ENCODE results near the gene FAM110A.
A peak's percentile ranks its signal among the peaks of the same experiment; 100 is the strongest.
"Not testable (repeated sequence)": the region's sequence is repeated elsewhere in the genome, so short reads cannot be mapped to it uniquely, and the experiment has no call there.

FAM110A gene

DNA sequence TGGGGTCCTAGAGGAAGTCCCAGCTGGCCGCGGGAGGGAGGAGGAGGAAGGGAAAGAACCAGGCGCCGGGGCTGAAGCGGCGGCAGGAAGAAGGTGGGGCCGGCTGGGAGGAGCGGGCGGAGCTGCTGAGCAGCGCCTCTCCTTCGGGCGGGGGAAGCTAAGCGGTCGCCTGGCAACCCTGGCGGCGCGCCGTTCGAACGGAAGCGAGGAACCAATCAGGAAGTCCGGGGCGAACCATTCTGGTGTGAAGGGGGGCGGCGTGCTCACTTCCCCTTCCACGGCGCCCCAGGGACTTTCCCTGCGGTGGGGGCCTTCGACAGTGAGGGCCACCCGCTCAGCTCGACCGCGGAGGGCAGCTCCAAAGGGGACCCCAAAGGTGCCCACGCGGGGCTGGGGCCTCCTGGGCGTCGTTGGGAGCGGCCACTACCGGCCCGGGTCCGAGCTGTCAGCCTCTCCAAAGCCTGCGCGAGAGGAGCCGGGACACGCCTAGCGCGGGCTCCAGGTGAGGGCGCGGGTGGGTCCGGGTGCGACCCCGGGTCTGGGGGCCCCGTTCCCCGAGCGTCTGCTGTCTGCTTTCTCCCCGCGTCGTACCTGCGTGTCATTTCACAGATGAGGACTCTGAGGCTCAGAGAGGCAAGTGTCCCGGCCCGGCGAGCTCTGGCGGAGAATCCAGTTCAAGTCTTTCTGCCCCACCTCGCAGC, at the start of gene FAM110A:
FAM110A (plus strand) TSS at position 266 of the 701 bp plus-strand sequence. CDS start 11,090 bp downstream, outside the sequence.
- DNase-seq, result peak; percentile 97

GRCh38 chr20:787825-788224, 45.7 kb upstream of the FAM110A start:
- DNase-seq, result no peak

- no peak for DNase-seq
Measured at GRCh38 chr20:791056-791455, 42.5 kb upstream of the FAM110A start.

- DNase-seq, result no peak
Measured at GRCh38 chr20:792248-792647, 41.3 kb upstream of the FAM110A start.

DNA sequence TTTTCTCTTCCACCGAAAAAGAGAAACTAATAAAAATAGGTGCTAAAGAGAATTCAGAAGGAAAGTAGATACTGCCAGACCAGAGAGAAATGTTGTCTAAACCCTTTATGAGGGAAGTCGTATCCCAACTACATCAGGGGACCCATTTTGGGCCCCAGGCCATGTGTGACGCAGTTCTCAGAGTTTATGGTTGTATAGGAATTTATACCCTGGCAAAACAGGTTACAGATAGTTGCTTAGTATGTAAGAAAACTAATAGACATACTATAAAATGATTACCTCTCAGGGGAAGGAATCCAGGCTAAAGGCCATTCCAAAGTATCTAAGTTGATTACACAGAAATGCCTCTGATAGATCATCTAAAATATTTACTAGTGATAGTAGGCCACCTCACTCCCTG, 36.6 kb upstream of the FAM110A start:
- DNase-seq, result no peak

DNA sequence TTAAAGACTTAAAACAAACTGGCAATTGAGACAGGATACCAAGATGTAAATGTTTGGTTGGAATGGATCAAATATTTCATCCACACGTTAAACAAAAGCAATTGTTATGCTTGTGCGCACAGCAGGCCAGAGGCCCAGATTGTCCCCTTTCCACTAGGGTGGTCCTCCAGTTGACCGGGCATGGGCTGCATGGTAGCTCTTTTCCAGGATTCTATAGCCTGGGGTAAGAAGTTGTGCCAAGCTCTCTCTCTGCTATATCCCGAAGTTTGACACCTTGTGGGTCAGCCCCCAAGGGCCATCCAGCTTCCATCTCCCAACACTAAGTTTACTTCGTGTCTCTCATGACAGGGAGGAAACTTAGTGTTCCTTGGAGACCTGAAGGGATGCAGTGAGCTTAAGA, 34.8 kb upstream of the FAM110A start:
- not testable (repeated sequence) for DNase-seq

DNA sequence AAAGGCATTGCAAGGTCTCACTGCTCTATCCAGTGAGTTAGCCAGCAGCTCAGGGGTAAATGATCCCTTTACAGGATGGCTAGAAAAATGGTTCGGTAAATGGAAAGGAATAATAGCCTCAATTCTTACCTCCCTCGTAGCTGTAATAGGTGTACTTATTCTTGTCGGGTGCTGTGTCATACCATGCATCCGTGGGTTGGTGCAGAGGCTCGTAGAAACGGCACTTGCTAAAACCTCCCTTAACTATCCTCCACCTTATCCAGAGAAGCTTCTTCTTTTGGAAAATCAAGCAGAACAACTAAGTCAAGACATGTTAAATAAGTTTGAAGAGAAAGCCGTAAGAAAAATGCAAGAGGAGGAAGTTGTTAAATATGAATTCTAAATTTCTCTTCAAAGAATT, 33.5 kb upstream of the FAM110A start:
- not testable (repeated sequence) for DNase-seq

GRCh38 chr20:801678-802077, 31.8 kb upstream of the FAM110A start:
- DNase-seq, result no peak

DNA sequence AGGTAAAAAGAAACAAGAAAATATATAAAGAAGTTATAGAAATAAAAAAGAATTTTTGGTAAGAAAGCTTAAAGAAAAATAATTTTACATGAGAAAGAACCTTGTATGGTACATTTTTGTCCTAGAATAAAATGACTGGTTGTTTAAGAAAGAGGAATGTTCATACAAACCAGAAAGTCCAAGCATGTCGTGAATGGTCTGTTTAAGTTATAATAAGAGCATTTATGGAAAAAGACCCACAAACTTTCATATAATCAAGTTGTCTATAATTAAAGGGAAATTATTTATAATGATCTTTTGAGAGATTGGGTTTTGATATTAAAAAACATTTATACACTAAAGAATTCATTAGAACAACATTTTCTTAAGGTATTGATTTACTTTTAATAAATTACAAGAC, 27.8 kb upstream of the FAM110A start:
- no peak for DNase-seq

DNA sequence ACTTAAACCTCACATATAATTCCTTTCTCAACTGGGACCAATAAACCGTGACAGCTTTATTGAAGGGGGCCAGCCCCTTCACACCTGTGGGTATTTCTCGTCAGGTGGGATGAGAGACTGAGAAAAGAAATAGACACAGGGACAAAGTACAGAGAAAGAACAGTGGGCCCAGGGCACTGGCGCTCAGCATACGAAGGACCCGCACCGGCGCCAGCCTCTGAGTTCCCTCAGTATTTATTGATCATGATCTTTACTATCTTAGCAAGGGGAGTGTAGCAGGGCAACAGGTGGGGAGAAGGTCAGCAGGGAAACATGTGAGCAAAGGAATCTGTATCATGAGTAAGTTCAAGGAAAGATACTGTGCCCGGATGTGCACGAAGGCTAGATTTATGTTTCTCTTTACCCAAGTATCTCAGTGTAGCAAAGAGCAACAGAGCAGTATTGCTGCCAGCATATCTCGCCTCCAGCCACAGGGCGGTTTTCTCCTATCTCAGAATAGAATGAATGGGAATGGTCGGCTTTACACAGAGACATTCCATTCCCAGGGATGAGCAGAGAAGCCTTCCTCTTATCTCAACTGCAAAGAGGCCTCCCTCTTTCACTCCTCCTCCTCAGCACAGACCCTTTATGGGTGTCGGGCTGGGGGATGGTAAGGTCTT, 21.6 kb upstream of the FAM110A start:
- not testable (repeated sequence) for DNase-seq

DNA sequence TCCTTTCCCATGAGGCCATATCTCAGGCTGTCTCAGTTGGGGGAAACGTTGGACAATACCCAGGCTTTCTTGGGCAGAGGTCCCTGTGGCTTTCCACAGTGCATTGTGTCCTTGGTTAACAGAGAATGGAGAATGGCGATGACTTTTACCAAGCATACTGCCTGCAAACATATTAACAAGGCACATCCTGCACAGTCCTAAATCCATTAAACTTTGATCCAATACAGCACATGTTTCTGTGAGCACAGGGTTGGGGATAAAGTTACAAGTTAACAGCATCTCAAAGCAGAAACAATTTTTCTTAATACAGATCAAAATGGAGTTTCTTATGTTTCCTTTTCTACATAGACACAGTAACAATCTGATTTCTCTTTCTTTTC, 21.1 kb upstream of the FAM110A start:
- not testable (repeated sequence) for DNase-seq

DNA sequence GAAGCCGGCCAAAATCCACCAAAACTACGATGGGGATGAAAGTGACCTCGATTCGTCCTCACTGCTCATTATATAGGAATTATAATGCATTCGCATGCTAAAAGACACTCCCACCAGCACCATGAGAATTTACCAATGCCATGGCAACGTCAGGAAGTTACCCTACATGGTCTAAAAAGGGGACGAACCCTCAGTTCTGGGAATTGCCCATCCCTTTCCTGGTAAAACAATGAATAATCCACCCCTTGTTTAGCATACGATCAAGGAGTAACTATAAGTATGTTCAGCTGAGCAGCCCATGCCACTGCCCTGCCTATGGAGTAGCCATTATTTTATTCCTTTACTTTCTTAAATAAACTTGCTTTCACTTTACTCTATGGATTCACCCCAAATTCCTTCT, 20.1 kb upstream of the FAM110A start:
- DNase-seq, result no peak

- no peak for DNase-seq
Measured at GRCh38 chr20:815226-815625, 18.3 kb upstream of the FAM110A start.

GRCh38 chr20:815914-816606, 17.5 kb upstream of the FAM110A start:
- DNase-seq, result peak; percentile 66

- no peak for DNase-seq
Measured at GRCh38 chr20:818001-818664, 15.4 kb upstream of the FAM110A start.

DNA sequence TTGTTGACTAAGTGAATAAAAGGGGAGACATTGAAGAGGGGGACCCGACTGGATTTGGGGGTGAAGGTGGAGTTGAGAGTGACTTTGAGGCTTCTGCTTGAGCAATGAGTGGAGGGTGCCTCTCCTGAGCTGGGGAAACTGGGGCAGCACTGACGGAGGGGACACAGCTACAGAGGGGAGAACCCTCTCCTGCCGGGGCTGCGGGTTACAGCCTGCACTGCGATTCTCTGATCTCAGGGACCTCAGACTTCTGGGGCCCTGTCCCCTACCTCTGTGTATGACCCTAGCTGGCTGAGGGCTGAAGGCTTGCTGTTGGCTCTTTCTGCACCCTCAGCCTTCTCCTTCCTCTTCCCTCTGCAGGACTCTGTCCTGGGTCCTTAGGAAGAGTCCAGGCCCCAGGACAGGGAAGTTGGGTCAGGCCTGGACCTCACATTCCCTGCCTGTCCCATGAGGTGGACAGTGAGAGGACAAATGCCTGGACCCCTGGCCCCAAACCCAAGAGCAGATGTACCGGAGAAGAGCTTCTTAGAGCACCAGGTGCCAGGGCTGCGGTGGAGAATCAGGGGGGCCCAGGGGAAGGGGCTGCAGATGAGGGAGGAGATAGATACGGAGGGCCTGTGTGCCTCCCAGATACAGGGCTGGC, 13.7 kb upstream of the FAM110A start:
- no peak for DNase-seq

GRCh38 chr20:820323-820953, 13.1 kb upstream of the FAM110A start:
- no peak for DNase-seq

DNA sequence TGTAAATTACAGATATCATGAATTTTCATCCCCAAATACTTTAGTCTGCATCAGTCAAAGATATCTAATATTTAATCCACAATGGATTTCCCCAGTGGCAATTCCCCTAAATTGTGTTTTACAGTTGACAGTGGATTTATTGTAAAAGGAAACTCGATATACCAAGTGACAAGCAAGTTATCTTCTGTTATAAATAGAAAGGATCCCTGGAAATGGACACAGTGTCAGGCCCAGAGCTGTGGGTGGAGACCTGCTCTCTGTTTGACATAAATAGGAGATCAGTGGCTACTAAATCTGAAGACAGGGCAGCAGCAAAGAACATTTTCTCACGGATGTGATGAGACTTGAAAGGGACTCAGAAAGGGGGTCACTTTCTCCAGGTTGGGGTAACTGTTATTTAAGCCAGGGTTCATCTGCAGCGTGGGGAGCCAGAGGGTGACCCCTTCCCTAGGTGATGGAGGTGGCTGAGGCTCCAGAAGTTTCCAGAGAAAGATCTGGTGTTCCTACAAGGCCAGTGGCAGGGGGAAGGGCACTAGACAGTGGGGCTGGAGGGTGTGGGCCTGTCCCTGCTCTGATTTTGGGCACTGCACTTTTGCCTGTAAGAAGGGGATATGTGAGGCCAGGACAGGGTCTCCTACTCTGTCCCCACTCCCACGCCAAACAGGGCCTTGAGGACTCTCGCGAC, 12.3 kb upstream of the FAM110A start:
- no peak for DNase-seq

DNA sequence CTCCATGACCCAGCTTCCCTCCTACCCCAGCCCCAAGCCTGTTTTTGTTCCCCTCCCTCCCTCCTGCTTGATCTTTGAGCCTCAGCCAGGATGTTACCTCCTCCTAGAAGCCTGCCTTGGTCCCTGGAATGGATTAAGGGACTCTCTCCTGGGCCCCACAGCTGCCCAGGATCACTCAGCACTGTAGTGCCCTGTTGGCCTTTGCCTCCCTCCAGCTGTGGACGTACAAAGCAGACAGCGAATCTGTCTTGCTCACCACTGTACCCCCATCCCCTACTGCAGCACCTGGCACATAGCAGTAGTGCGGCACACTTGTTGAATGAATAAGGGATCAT, 11.8 kb upstream of the FAM110A start:
- no peak for DNase-seq

DNA sequence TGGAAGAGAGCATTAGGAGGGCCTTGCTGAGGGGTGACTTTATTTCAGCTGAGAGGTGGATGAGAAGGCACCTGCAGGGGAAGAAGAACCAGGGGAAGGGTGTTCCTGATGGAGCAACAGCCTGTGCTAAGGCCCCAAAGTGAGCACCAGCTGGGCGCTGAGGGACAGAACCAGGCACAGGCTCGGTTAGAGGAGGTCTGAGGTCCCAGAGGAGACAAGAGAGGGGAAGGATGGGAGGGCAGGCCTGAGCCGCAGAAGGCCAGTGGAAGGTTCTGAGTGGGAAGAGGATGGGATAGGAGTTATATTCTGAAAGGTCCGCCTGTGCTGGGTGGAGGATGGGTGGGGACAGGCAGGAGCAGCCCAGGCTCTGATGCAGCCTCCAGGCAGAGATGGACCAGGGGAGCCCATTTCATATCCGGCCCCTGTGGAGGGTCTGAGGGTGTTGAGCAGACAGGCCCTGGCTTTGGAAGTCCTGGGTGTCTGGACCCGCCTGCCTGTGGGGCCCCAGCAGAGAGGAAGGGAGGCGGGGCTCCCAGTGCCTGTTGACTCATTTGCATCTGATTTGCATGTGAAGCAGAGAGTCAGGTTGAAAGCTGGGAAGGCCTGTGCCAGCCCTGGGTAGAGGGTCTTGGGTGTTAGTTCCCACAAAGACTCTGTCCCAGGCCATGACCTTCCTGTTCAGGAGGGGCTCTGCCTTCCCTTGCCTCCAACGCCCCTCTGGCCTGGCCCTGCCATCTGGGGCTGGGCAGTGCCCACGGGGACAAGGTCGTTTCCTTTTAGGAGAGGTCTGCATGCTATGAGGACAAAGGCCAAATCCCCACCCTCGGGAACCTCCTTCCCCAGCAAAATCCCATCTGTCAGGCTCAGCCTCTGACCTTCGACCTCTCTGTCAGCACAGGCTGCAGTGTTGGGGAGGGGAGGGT, 10.6 kb upstream of the FAM110A start:
- DNase-seq, result no peak

- DNase-seq, result no peak
Measured at GRCh38 chr20:823574-823902, 10.0 kb upstream of the FAM110A start.

Data from CD4-positive, alpha-beta T cell treated with Interleukin-21 for 1 hour (primary cell).